ENCODE measurements around the gene AARS1.
"Not testable (repeated sequence)": the region's sequence is repeated elsewhere in the genome, so short reads cannot be mapped to it uniquely, and the experiment has no call there.

AARS1 gene

GRCh38 chr16:70270176-70270575 is 19.1 kb downstream of the AARS1 start:
- no peak for DNase-seq

GRCh38 chr16:70269471-70269870 is 19.8 kb downstream of the AARS1 start:
- no peak for DNase-seq

GRCh38 chr16:70267922-70268321 is 21.4 kb downstream of the AARS1 start:
- not testable (repeated sequence) for DNase-seq

- DNase-seq = peak; percentile 20
Measured at GRCh38 chr16:70267516-70267915, 21.8 kb downstream of the AARS1 start.

- DNase-seq = not testable (repeated sequence)
Measured at GRCh38 chr16:70259903-70260302, 29.4 kb downstream of the AARS1 start.

GRCh38 chr16:70258946-70259345 is 30.4 kb downstream of the AARS1 start:
- DNase-seq = no peak

- DNase-seq = no peak
Measured at GRCh38 chr16:70258065-70258464, 31.2 kb downstream of the AARS1 start.

- DNase-seq = no peak
Measured at GRCh38 chr16:70257391-70257790, 31.9 kb downstream of the AARS1 start.

GRCh38 chr16:70255574-70255973 is 33.7 kb downstream of the AARS1 start:
- no peak for DNase-seq

GRCh38 chr16:70254965-70255286 is 34.4 kb downstream of the AARS1 start:
- DNase-seq = no peak

GRCh38 chr16:70254180-70254964 is 34.9 kb downstream of the AARS1 start:
- DNase-seq = no peak

- no peak for DNase-seq
Measured at GRCh38 chr16:70253291-70254106, 35.8 kb downstream of the AARS1 start.

GRCh38 chr16:70252355-70252988 is 36.8 kb downstream of the AARS1 start:
- no peak for DNase-seq

GRCh38 chr16:70251629-70252354 is 37.5 kb downstream of the AARS1 start, which contains the start of gene EXOSC6:
TSS of gene EXOSC6 (minus strand) at chr16:70251940. CDS start at chr16:70251900, 40 bp downstream.
- peak; percentile 86 for DNase-seq

- DNase-seq = no peak
Measured at GRCh38 chr16:70250748-70251628, 38.3 kb downstream of the AARS1 start.

- DNase-seq = not testable (repeated sequence)
Measured at GRCh38 chr16:70249697-70250096, 39.6 kb downstream of the AARS1 start.

GRCh38 chr16:70238773-70239172 is 50.5 kb downstream of the AARS1 start:
- DNase-seq = not testable (repeated sequence)

GRCh38 chr16:70231831-70232230 is 57.5 kb downstream of the AARS1 start:
- DNase-seq = not testable (repeated sequence)

- DNase-seq = not testable (repeated sequence)
Measured at GRCh38 chr16:70226024-70226423, 63.3 kb downstream of the AARS1 start.

- DNase-seq = not testable (repeated sequence)
Measured at GRCh38 chr16:70225430-70225829, 63.9 kb downstream of the AARS1 start.

- DNase-seq = not testable (repeated sequence)
Measured at GRCh38 chr16:70224645-70225044, 64.7 kb downstream of the AARS1 start.

Data from GF-D8 (cell line).